Neural cell (in vitro differentiated cells): ENCODE results near the gene PACS2.

Experiments used
- EZH2 ChIP-seq: fragments of 200-600, 300-800 bp; shearing (Covaris generic), sonication (generic); IDR thresholded peaks from 2 replicates; pipeline ENCODE4 v1.6.1; 2014; ENCODE audit warnings: antibody characterized with exemption, low read length, borderline replicate concordance, mild to moderate bottlenecking; ENCODE audit not compliant: insufficient read depth, poor library complexity, severe bottlenecking
- TF ChIP-seq, protein P1 (sequence below): fragments of 450-650 bp; IDR thresholded peaks from 2 replicates; pipeline ENCODE4 v1.5.1; 2014; ENCODE audit warnings: antibody characterized with exemption, mild to moderate bottlenecking, moderate library complexity; ENCODE audit not compliant: poor library complexity, severe bottlenecking

DNA sequence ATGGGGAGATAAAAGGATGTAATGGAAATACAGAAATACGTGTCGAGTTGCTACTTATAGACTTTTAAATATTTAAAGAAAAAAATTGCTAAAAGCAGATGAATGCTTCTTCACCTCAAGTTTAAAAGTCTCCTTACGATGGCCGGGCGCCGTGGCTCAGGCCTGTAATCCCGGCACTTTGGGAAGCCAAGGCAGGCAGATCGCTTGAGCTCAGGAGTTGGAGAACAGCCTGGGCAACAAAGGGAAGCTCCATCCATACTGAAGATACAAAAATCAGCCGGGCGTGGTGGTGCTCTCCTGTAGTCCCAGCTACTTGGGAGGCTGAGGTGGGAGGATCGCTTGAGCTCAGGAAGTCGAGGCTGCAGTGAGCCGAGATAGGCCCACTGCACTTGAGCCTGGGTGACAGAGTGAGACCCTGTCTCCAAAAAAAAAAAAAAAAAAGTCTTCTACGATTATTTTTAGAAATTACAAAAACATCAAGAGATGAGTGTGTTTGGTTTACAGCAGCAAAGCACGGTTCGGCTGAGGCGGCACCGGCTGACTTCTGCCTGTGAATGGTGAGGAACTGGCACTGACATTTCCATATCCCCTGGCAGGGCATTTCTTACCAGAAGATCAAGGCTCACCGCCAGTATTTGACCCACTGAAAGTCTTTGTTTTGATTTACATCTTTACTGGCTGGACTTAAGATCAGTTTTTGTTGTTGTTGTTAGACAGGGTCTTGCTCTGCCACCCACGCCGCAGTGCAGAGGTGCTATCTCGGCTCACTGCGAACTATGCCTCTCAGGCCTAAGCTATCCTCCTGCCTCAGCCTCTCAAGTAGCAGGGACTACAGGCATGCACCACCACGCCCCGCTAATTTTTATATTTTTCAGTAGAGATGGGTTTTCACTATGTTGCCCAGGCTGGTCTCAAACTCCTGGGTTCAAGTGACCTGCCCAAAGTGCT, 101.2 kb downstream of the PACS2 start:
- TF ChIP-seq EZH2, result no peak
- TF ChIP-seq, protein P1, sequence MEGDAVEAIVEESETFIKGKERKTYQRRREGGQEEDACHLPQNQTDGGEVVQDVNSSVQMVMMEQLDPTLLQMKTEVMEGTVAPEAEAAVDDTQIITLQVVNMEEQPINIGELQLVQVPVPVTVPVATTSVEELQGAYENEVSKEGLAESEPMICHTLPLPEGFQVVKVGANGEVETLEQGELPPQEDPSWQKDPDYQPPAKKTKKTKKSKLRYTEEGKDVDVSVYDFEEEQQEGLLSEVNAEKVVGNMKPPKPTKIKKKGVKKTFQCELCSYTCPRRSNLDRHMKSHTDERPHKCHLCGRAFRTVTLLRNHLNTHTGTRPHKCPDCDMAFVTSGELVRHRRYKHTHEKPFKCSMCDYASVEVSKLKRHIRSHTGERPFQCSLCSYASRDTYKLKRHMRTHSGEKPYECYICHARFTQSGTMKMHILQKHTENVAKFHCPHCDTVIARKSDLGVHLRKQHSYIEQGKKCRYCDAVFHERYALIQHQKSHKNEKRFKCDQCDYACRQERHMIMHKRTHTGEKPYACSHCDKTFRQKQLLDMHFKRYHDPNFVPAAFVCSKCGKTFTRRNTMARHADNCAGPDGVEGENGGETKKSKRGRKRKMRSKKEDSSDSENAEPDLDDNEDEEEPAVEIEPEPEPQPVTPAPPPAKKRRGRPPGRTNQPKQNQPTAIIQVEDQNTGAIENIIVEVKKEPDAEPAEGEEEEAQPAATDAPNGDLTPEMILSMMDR, result no peak
